Pancreas (tissue), 10 donors: ENCODE results near the gene OR14A2. TPM values are rescaled to one million over a fixed set of nuclear protein-coding genes. Genes with fewer than 3 reads are reported as not detected.
"Not testable (repeated sequence)": the region's sequence is repeated elsewhere in the genome, so short reads cannot be mapped to it uniquely, and the experiment has no call there.

Experiments used
- ATAC-seq, 4 donors: fragments of 200-7000 bp; cut with Tn5 transposase; one replicate each; pipeline versions ENCODE4 v1.8.0 to v1.9.1; 2020; ENCODE audit warnings: mild to moderate bottlenecking in 4 of 4, moderate library complexity in 4 of 4
- DNase-seq, 6 donors: peaks; one replicate each; pipeline ENCODE4 v3.0.0-alpha.2; 2020
- FAIRE-seq: peaks from 2 replicates; lab custom pipeline; 2012; peaks lifted over from hg19 to GRCh38; lab: Jason Lieb, UNC
- H3K27ac ChIP-seq, 4 donors: fragments of 200-600 bp; sonication (generic); 1 replicate in 3 of 4; 2 replicates in 1 of 4; pipeline versions ENCODE4 v1.5.0 to v1.8.0; 2020
- H3K27me3 ChIP-seq, 4 donors: fragments of 200-600 bp; one replicate each; pipeline ENCODE4 v1.8.0; 2021
- H3K36me3 ChIP-seq, 3 donors: fragments of 200-600 bp; sonication (generic) in 1 of 3; one replicate each; pipeline versions ENCODE4 v1.5.0 to v1.8.0; 2020 to 2021
- H3K4me1 ChIP-seq, 3 donors: fragments of 200-600 bp; one replicate each; pipeline ENCODE4 v1.8.0; 2021
- H3K4me3 ChIP-seq, 4 donors: fragments of 200-600 bp; sonication (generic) in 2 of 4; one replicate each; pipeline versions ENCODE4 v1.5.0 to v1.8.0; 2020 to 2021
- H3K9me3 ChIP-seq, 4 donors: fragments of 200-600 bp; one replicate each; pipeline ENCODE4 v1.8.0; 2021
- WGBS, 2 donors: extraction: QIAGEN DNeasy Blood & Tissue Kit; methylation state at CpG; one replicate each; pipeline ENCODE4 v1.1.7; 2013; 5-methylcytosine and 5-hydroxymethylcytosine counted together
- intact Hi-C, 3 donors: fragments of 100-400 bp; cut with DNase I; formaldehyde crosslinking; loops; one replicate each; pipeline versions ENCODE4 v1.11.1 to v1.14.2; 2022
- polyA plus RNA-seq, 2 donors: library from polyadenylated mRNA; stranded (reverse); fragments of 200-250 nt; gene quantifications; one replicate each; pipeline ENCODE4 v1.2.3, GENCODE V29; 2013
- total RNA-seq, 6 donors: library from RNA; stranded (reverse); fragmentation: NEBNext Ultra II Directional in 4 of 6; extraction: Animal tissue kit (Norgen Biotek cat#: 25700) in 4 of 6; gene quantifications; one replicate each; pipeline versions ENCODE4 v1.2.1 to v1.2.4, GENCODE V29; 2021 to 2023
- TF ChIP-seq, protein P1 (sequence below), 4 donors: fragments of 200-600 bp; sonication (generic) in 3 of 4; IDR thresholded peaks; one replicate each; pipeline versions ENCODE4 v1.5.0 to v1.8.0; 2021; ENCODE audit warnings: antibody characterized with exemption in 4 of 4
- donor health status: healthy with polysubstance abuse.
- donor health status: DM: no; HTN: no; CAD: no; lungs with moderate emphysema.
- donor health status: DM: no; HTN: no; CAD: no.
- donor health status: control.
- donor health status: control.
- donor health status: Bipolar disorder and iron deficiency.
- donor health status: DM: yes; HTN: yes; CAD: no.
- donor health status: DM: no; HTN: no; CAD: no.
- donor health status: DM: no; HTN: no; CAD: no.
- donor health status: DM: yes; HTN: yes; CAD: no.

OR14A2 gene
- total RNA-seq (not detected), polyA plus RNA-seq (not detected)

DNA sequence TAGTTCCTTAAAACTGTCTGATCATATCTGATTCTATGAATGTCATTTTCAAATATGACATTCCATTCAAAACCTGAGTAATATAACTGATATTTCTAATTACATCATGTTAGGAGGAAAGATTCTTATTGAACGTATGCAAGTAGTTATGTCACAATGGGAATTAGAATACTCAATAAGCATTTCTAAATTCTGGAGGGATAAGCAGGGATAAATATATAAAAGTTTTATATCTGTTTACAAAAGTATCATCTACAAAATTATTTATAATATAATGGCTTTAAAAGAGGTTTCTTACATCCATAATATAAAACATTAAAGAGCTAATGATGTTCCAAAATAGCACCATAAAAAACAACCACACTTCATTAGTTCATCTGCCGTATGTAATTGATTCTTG lies at the start of gene OR14A2:
Gene OR14A2, minus strand, starts transcription at position 101 of the 400 bp plus-strand sequence.
- FAIRE-seq (no peak), ATAC-seq (no peak), DNase-seq (no peak)
- TF ChIP-seq, protein P1, sequence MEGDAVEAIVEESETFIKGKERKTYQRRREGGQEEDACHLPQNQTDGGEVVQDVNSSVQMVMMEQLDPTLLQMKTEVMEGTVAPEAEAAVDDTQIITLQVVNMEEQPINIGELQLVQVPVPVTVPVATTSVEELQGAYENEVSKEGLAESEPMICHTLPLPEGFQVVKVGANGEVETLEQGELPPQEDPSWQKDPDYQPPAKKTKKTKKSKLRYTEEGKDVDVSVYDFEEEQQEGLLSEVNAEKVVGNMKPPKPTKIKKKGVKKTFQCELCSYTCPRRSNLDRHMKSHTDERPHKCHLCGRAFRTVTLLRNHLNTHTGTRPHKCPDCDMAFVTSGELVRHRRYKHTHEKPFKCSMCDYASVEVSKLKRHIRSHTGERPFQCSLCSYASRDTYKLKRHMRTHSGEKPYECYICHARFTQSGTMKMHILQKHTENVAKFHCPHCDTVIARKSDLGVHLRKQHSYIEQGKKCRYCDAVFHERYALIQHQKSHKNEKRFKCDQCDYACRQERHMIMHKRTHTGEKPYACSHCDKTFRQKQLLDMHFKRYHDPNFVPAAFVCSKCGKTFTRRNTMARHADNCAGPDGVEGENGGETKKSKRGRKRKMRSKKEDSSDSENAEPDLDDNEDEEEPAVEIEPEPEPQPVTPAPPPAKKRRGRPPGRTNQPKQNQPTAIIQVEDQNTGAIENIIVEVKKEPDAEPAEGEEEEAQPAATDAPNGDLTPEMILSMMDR (IDR thresholded peaks at IDR 0.05) = no peak
- whole genome bisulfite sequencing, 2 donors = 56 to 78% methylated on average over 2 of the region's 2 CpGs
- H3K4me1 ChIP-seq = no peaks in the 10 kb centered on the region
- no peaks in the 10 kb centered on the region for H3K9me3 ChIP-seq
- H3K36me3 ChIP-seq = no peaks in the 10 kb centered on the region
- intact Hi-C loops = no loop called here
- no peaks in the 10 kb centered on the region for H3K27me3 ChIP-seq
- H3K27ac ChIP-seq = no peak within 1 kb of the TSS
- no peak within 1 kb of the TSS for H3K4me3 ChIP-seq

DNA sequence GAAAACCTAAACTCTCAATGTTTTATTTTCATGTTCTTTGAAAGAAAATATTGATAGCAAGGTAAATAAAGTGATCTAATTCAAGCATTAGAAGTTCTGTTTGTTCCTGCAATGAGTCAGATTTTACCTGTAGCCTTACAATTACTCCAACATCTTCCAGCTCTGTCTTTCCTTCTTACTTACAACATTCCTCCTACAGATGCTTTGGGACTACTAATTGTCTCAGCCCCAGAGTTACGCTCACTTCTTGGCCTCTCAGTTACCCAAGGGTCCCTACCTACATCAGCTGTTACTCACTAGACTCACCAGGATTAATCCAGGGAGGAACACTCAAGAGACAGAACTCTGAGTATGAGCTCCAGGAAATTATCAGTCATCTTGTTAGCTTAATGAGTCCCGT lies 49.6 kb upstream of the OR14A2 start:
- intact Hi-C loops = no loop called here
- no peaks in the 10 kb centered on the region for H3K4me1 ChIP-seq

GRCh38 chr1:247769603-247770002 lies 21.7 kb upstream of the OR14A2 start:
- ATAC-seq = no peak
- no peaks in the 10 kb centered on the region for H3K9me3 ChIP-seq
- intact Hi-C loops = no loop called here
- H3K4me1 ChIP-seq = no peaks in the 10 kb centered on the region
- DNase-seq = no peak
- H3K4me3 ChIP-seq = no peak overlapping the region
- no peak overlapping the region for H3K27ac ChIP-seq
- FAIRE-seq = no peak
- no peaks in the 10 kb centered on the region for H3K27me3 ChIP-seq
- H3K36me3 ChIP-seq = no peaks in the 10 kb centered on the region
- TF ChIP-seq, protein P1 (IDR thresholded peaks at IDR 0.05) = no peak

More for the DNA sequence above, 49.6 kb upstream of the OR14A2 start:
- Histone ChIP-seq H3K4me3 (no peak overlapping the region), H3K27ac (no peak overlapping the region), H3K36me3 (no peaks in the 10 kb centered on the region), H3K9me3 (no peaks in the 10 kb centered on the region), H3K27me3 (no peaks in the 10 kb centered on the region)
- DNase-seq (no peak), FAIRE-seq (no peak), ATAC-seq (no peak)
- TF ChIP-seq, protein P1 (IDR thresholded peaks at IDR 0.05) = no peak
- 0 to 9% methylated on average over 2 of the region's 2 CpGs for WGBS, 2 donors

DNA sequence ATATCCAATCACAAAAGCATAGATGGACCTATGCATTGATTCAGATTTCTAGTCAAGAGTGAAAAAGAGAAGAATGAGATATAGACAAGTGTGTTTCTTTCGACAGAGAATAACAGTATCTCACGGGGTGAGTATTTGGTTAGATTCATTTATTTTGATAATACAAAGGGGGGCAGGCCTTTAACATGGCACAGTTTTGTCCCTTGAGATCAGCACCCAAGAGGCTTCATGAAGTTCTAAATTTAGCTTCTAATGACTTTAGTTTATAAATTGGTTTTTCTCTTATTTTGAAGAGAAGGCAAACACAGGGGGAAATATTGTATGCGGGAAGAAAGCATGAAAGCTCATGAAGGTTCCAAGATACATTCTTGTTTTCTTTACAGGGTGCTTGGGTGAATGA lies 12.5 kb upstream of the OR14A2 start, which contains the start of gene OR1C1:
Gene OR1C1, minus strand, starts transcription at position 101 of the 400 bp plus-strand sequence. CDS start 2,150 bp downstream, outside the sequence.
- Histone ChIP-seq H3K27ac (no peak within 1 kb of the TSS), H3K36me3 (no peaks in the 10 kb centered on the region), H3K4me1 (no peaks in the 10 kb centered on the region), H3K9me3 (no peaks in the 10 kb centered on the region), H3K27me3 (no peaks in the 10 kb centered on the region), H3K4me3 (no peak within 1 kb of the TSS)
- TF ChIP-seq, protein P1 (IDR thresholded peaks at IDR 0.05) = no peak
- intact Hi-C loops = no loop called here
- 77 to 92% methylated on average over 3 of the region's 3 CpGs for WGBS, 2 donors
- DNase-seq (no peak), FAIRE-seq (no peak), ATAC-seq (no peak)

GRCh38 chr1:247754311-247754710 lies 6.4 kb upstream of the OR14A2 start:
- H3K27ac ChIP-seq, FAIRE-seq, ATAC-seq, H3K9me3 ChIP-seq, intact Hi-C loops, H3K4me3 ChIP-seq, DNase-seq, H3K4me1 ChIP-seq, H3K36me3 ChIP-seq, H3K27me3 ChIP-seq: not testable (repeated sequence)
- WGBS, 2 donors = 69 to 91% methylated on average over 1 of the region's 1 CpG
